Measurements from ENCODE around the gene SLC44A5. TPM values are rescaled to one million over a fixed set of nuclear protein-coding genes. Genes with fewer than 3 reads are reported as not detected.
"Not testable (repeated sequence)": the region's sequence is repeated elsewhere in the genome, so short reads cannot be mapped to it uniquely, and the experiment has no call there.

Gene SLC44A5
- total and polyA plus RNA-seq, 8 donors: 0.12 to 6.7 (median 3.9) TPM; not detected in 3

GRCh38 chr1:75392278-75392677 lies 218.6 kb downstream of the SLC44A5 start:
- DNase-seq: no peak
- H3K4me3 ChIP-seq: no peak overlapping the region
- H3K4me1 ChIP-seq: no peaks in the 10 kb centered on the region
- no peaks in the 10 kb centered on the region for H3K36me3 ChIP-seq
- H3K27ac ChIP-seq: no peak overlapping the region
- no peak for TF ChIP-seq POLR2AphosphoS5 (IDR thresholded peaks at IDR 0.05)
- TF ChIP-seq CTCF (IDR thresholded peaks at IDR 0.05): no peak
- no peak for TF ChIP-seq POLR2A (IDR thresholded peaks at IDR 0.05)
- H3K27me3 ChIP-seq: no peaks in the 10 kb centered on the region
- 48 to 73% (median 52%) methylated on average over 1 of the region's 1 CpG for WGBS, 5 donors
- peaks cover 0 to 17% (median 3%) of the 10 kb centered on the region in 4 donors for H3K9me3 ChIP-seq
- intact Hi-C loops (cut with DNase I; ENCODE audit: low total_unique reads): no loop called here

DNA sequence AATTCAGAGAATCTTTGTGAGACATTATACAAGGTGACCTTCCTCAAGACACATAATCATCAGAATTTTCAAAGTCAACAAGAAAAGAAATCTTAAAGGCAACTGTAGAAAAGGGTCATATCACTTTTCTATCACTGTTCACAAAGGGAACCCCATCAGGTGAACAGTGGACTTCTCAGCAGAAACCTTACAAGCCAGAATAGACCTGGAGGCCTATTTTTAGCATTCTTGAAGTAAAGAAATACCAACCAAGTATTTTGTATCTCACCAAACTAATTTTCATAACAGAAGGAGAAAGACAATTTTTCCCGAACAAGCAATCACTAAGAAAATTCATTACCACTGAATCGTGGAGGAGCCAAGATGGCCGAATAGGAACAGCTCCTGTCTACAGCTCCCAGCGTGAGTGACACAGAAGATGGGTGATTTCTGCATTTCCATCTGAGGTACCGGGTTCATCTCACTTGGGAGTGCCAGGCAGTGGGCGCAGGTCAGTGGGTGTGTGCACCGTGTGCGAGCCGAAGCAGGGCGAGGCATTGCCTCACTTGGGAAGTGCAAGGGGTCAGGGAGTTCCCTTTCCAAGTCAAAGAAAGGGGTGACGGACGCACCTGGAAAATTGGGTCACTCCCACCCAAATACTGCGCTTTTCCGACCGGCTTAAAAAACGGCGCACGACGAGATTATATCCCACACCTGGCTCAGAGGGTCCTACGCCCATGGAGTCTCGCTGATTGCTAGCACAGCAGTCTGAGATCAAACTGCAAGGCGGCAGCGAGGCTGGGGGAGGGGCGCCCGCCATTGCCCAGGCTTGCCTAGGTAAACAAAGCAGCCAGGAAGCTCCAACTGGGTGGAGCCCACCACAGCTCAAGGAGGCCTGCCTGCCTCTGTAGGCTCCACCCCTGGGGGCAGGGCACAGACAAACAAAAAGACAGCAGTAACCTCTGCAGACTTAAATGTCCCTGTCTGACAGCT lies 235.2 kb downstream of the SLC44A5 start:
- H3K4me1 ChIP-seq; H3K4me3 ChIP-seq; H3K36me3 ChIP-seq; H3K9me3 ChIP-seq; intact Hi-C loops (cut with DNase I; ENCODE audit: low total_unique reads); H3K27me3 ChIP-seq; H3K27ac ChIP-seq; DNase-seq: not testable (repeated sequence)
- WGBS, 5 donors: 59 to 91% (median 75%) methylated on average over 19 to 21 of the region's 25 CpGs

DNA sequence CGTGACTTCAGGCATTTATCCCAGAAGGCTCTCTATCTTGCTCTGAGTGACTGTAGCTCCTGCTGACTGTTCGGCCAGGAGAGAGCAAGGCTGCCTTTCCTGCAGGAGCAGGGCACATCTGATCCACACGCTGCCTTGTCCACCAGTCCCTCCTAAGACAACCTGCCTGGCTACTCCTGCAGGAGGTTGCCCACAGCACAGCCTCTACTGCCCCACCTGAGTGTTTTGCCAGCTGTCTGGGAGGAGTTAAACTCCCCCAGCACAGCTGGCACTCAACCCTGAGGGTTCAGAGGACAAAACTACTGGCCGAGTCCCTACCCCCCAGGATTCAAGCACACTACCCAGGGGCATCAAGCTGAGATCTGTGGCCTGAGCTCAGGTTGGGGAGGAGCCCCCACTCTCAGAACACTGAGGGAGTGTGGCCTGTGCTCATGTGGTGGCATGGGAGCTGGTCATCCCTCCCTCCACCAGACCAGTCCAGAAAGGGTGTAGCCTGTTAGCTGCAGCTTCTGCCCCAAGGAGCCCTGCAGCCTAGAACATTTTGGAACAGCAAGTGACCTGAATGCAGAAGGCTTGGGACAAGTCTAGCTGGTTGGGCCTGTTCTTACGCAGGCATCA lies 237.3 kb downstream of the SLC44A5 start:
- no peak overlapping the region for H3K4me3 ChIP-seq
- 66 to 85% (median 72%) methylated on average over 4 to 5 of the region's 5 CpGs for WGBS, 5 donors
- no peak for DNase-seq
- no peak overlapping the region for H3K27ac ChIP-seq
- no peaks in the 10 kb centered on the region for H3K36me3 ChIP-seq
- H3K4me1 ChIP-seq: no peaks in the 10 kb centered on the region
- TF ChIP-seq EP300 (IDR thresholded peaks at IDR 0.05) (no peak), CTCF (IDR thresholded peaks at IDR 0.05) (no peak)
- no peaks in the 10 kb centered on the region for H3K27me3 ChIP-seq
- intact Hi-C loops (cut with DNase I; ENCODE audit: low total_unique reads): no loop called here
- H3K9me3 ChIP-seq: peaks cover 0 to 9% (median 2%) of the 10 kb centered on the region in 4 donors

DNA sequence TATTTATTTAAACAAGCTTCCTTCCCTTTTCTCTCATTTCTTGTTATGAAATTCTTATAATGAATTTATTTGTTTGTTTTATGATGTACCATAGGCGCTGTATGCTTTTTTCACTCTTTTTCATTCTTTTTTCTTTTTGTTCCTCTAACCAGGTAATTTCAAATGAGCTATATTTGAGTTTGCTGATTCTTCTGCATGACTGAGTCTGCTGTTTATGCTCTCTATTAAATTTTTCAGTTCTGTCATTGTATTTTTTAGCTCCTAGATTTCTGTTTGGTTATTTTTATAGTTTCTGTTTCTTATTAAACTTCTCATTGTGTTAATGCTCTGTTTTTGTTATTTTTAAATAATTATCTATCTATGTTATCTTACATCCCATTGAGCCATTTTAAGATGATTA lies 244.3 kb downstream of the SLC44A5 start:
- no peak overlapping the region for H3K27ac ChIP-seq
- TF ChIP-seq CTCF (IDR thresholded peaks at IDR 0.05): no peak
- TF ChIP-seq POLR2AphosphoS5 (IDR thresholded peaks at IDR 0.05): no peak
- H3K36me3 ChIP-seq: no peaks in the 10 kb centered on the region
- no peak overlapping the region for H3K4me3 ChIP-seq
- intact Hi-C loops (cut with DNase I; ENCODE audit: low total_unique reads): no loop called here
- no peak for DNase-seq
- 80 to 97% (median 91%) methylated on average over 1 of the region's 1 CpG for WGBS, 5 donors
- no peaks in the 10 kb centered on the region for H3K27me3 ChIP-seq
- peaks cover 0 to 33% (median 21%) of the 10 kb centered on the region in 4 donors for H3K9me3 ChIP-seq
- no peaks in the 10 kb centered on the region for H3K4me1 ChIP-seq

- TF ChIP-seq POLR2AphosphoS5 (IDR thresholded peaks at IDR 0.05) (no peak), EP300 (IDR thresholded peaks at IDR 0.05) (no peak), POLR2A (IDR thresholded peaks at IDR 0.05) (no peak), CTCF (IDR thresholded peaks at IDR 0.05) (no peak)
- Histone ChIP-seq H3K27me3 (no peaks in the 10 kb centered on the region), H3K36me3 (no peaks in the 10 kb centered on the region), H3K4me1 (no peaks in the 10 kb centered on the region), H3K27ac (no peak overlapping the region), H3K4me3 (no peak overlapping the region), H3K9me3 (peaks cover 0 to 18% (median 5%) of the 10 kb centered on the region in 4 donors)
- WGBS, 5 donors: 72 to 80% (median 76%) methylated on average over 2 of the region's 2 CpGs
- intact Hi-C loops (cut with DNase I; ENCODE audit: low total_unique reads): no loop called here
- DNase-seq: no peak
Observed at GRCh38 chr1:75361260-75361659, 249.7 kb downstream of the SLC44A5 start.

DNA sequence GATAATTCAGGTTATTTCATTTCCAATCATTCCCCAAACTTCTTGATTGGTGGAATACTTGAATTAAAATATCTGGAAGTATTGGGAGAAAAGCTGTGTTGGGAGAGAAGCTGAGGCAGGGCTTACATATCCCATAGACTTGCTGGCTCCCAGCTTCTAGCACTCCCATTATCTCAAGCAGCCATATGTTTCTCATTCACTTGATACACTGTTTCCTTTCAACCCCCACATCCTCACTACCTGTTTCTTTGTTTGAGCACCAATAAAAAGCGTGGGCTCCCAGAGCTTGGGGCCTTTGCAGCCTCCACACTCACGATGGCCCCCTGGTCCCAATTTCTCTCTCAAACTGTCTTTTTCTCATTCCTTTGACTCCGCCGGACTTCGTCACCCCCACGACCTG lies 256.6 kb downstream of the SLC44A5 start:
- H3K4me3 ChIP-seq; H3K36me3 ChIP-seq; H3K27ac ChIP-seq; intact Hi-C loops (cut with DNase I; ENCODE audit: low total_unique reads); H3K4me1 ChIP-seq; DNase-seq; H3K27me3 ChIP-seq; H3K9me3 ChIP-seq: not testable (repeated sequence)
- 81 to 90% (median 86%) methylated on average over 6 of the region's 6 CpGs for WGBS, 5 donors

Measured in stomach (tissue), 9 donors.